Neural cell (in vitro differentiated cells): Measurements from ENCODE around the gene ERRFI1.

Experiments used
- CTCF ChIP-seq: fragments of 450-650 bp; IDR thresholded peaks from 2 replicates; pipeline ENCODE4 v1.5.1; 2014; ENCODE audit warnings: antibody characterized with exemption, mild to moderate bottlenecking, moderate library complexity; ENCODE audit not compliant: poor library complexity, severe bottlenecking
- EP300 ChIP-seq: fragments of 450-650 bp; conservative IDR thresholded peaks from 2 replicates; pipeline ENCODE4 v1.6.1; 2014; ENCODE audit warnings: antibody characterized with exemption, mild to moderate bottlenecking, moderate library complexity; ENCODE audit not compliant: poor library complexity, severe bottlenecking
- POLR2AphosphoS5 ChIP-seq: IDR thresholded peaks from 2 replicates; pipeline ENCODE4 v1.6.1; 2012
- REST ChIP-seq: IDR thresholded peaks from 2 replicates; pipeline ENCODE4 v1.6.1; 2012; ENCODE audit warnings: borderline replicate concordance

- TF ChIP-seq REST (no peak), CTCF (no peak), POLR2AphosphoS5 (no peak), EP300 (no peak)
Measured at GRCh38 chr1:7970246-7970645, 55.9 kb downstream of the ERRFI1 start.
